CD4-positive, alpha-beta T cell treated with Interleukin-10 for 1 hour (primary cell): ENCODE results near the gene PLTP.
"Not testable (repeated sequence)": the region's sequence is repeated elsewhere in the genome, so short reads cannot be mapped to it uniquely, and the experiment has no call there.

Experiments used
- DNase-seq: peaks from one replicate; pipeline ENCODE4 v3.0.0-alpha.2; 2020

The PLTP gene, protein sequence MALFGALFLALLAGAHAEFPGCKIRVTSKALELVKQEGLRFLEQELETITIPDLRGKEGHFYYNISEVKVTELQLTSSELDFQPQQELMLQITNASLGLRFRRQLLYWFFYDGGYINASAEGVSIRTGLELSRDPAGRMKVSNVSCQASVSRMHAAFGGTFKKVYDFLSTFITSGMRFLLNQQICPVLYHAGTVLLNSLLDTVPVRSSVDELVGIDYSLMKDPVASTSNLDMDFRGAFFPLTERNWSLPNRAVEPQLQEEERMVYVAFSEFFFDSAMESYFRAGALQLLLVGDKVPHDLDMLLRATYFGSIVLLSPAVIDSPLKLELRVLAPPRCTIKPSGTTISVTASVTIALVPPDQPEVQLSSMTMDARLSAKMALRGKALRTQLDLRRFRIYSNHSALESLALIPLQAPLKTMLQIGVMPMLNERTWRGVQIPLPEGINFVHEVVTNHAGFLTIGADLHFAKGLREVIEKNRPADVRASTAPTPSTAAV

DNA sequence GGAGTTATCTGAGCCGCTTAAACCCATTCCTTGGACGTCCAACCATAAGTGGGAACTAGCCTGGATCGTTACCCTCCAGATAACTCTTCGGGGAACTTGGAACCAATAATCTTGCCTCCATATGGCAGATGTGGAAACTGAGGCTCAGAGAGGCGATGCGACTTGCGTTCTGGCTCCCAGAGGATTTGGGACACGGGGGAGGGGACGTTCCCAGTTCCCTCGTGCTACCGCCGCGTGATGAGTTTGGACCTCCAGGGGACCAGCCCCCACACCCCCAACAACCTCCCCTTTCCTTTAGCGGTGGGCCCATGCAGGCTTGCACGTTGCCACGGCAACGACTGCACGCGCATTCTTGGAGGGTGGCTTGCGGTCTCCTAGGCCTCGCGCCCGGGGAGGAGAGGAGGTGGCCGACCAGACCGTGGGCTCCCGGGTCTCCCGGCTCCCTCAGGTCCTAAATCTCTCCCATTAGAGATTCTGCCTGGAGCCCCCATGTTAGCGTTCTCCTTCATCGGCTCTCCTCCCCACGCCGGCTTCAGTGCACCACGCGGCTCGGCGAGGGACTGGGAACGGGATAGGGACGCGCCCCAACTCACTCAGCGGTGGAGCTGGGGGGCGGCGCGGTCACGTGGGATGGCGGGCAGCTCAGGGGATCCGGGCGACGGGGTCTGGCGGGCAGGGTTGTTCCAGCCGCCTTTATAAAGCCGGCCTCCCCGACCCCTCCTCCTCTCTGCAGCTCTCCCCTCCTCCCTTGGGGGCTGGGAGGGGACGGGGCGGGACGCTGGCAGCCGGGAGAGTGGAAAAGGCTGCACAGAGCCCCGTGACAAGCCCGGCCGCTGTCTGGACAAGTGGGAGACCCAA, at the start of gene PLTP:
PLTP (minus strand) TSS at position 670 of the 858 bp plus-strand sequence. CDS start 703 bp downstream, outside the sequence.
- peak; percentile 41 for DNase-seq

DNA sequence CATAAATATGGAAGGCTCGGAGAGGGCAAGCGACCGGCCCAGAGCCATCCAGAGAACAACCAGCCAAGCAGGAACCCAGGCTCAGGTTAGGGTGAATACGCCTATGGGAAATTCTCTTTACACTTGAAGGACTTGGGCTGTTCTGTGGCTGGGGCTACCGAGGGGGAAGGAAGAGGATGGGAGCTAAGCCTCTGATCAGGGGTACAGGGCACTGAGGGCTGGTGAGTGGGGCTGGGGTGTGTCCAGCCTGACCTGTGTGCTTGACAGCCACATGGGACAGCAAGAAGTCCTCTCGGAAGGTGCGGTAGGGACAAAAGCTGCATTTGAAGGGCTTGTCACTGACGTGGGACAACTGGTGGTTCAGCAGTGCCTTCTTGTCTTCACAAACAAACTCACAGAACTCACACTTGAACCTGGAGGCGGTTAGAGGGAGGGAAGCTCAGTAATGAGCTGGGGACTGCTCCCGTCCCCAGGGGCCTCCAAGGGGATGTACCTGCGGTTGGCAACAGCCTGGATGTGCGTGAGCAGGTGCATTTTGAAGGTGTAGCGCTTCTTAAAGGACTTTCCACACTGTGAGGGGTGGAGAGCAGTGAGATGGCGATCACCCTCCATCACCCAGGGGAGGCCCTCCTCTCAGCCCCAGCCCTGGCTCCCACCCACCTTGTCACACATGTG, 48.1 kb upstream of the PLTP start:
- no peak for DNase-seq

DNA sequence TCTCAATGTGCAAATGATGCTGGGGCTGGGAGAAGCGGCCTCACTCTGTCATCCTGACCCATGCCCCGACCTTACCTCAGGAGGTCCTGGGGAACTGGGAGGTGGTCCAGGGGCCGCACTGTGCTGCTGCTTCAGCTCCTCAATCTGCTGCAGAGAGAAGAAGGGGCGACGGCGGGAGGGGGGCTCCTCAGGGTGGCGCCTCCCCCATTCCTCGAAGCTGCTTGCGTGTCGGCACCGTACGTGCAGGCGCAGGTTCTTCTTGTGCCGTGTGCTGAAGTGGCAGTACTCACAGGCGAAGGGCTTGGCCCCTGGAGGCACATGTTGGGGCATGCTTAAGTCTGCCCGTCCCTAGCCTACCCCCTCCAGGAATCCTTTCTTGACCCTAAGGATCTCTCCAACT, 47.2 kb upstream of the PLTP start:
- no peak for DNase-seq

DNA sequence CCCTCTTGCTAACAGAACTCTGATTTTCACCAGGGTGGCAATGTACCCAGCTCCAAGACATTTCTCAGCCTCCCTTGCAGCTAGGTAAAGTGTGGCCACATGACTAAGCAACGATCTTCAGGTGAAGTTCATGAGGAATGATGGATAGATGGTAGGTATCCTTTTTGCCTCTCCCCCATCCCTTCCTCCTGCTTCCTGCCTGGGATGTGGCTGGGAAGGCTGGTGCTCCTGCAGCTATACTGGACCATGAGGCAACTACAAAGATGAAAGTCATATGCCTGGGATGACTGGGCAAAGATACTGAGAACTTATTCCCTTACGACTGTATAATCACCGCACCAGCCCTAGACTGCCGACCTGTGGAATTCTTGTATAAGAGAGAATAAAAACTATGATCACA, 46.6 kb upstream of the PLTP start:
- no peak for DNase-seq

DNA sequence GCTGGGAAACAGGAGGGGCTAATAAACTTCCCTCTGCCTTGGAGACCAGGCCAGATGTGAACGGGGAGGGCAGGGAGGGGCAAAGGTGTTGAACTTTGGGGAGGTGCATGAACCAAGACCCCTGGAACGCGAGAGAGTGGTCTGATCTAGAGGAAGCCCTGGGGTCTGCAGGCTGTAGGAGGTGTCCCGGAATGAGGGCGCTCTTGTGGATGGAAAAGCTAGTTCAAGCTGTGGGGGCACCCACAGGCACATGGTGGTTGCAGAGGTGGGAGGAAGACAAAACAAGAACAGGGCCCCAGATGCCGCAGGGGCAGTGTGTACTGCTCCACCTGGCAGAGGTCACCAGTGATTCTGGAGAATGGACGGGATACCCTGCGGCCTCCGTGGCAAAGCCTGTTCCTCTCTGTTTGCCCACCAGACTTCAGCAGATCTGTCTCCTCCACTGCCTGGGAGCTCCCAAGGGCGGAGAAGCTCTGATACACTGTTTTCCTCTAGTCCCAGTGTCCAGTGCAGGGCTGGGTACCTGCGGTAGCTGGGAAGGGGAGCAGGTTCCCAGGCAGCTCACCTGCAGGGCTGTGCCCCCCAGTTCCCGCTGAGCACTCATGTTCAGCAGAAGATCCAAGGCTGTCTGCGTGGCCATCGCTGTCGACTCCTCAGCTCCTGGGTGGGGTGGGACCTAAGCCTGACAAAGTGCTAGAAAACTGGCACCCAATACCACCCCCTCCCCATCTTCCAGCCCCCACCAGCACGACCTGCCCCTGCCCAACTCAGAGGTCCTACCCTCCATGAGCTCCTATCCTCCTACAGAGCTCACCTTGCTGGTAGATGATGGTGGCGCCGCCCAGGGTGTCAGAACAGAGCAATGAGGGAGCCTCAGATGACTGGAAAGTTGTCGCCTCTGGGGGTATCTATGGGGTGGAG, 45.3 kb upstream of the PLTP start:
- no peak for DNase-seq

DNA sequence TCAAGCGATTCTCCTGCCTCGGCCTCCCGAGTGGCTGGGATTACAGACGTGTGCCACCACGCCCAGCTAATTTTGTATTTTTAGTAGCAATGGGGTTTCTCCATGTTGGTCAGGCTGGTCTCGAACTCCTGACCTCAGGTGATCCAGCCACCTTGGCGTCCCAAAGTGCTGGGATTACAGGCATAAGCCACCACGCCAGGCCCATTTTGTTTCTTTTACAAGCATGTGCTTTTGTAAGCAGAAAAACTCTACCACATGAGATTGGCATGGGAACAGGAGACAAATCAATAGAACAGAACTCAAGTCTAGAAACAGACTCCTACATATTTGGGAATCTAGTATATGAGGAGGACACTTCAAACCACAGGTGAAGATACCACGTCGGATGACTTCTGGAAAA, 44.4 kb upstream of the PLTP start:
- DNase-seq = not testable (repeated sequence)

DNA sequence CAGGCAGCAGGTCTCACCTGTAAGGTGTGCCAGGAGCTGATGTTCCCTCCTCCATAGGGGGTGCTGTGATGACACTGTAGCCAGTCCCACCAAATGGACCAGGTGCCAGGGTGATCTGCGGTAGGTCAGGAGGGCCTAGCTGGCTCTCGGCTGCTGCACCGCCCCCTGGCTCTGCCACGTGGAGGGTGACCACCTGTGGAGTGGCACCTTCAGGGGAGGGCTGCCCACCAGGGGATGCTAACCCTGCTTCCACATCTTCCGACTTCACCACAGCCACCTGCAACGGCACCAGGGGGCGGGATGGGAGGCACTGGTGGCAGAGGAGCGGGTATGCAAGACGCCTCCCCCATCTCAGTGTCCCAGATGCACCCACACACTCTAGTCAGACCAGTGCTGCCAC, 41.7 kb upstream of the PLTP start:
- no peak for DNase-seq

DNA sequence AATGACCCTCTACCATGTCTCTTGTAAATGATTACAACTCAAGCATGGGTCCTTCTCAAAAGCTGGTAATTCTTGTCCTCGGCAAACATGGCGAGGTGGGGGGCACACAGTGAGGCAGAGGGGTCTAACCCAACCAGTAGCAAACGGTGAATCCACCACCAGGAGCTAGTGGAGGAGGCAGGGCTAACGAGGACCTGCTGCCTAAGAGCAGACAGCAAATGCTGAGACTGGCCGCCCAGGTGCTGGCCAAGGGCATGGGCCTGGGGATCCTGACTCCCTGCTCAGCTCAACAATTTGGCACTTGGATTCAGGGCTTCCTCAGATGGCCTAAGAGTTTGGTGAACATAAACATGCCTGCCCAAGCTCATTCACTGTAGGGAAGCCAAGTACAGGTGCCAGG, 40.9 kb upstream of the PLTP start:
- DNase-seq = no peak

DNA sequence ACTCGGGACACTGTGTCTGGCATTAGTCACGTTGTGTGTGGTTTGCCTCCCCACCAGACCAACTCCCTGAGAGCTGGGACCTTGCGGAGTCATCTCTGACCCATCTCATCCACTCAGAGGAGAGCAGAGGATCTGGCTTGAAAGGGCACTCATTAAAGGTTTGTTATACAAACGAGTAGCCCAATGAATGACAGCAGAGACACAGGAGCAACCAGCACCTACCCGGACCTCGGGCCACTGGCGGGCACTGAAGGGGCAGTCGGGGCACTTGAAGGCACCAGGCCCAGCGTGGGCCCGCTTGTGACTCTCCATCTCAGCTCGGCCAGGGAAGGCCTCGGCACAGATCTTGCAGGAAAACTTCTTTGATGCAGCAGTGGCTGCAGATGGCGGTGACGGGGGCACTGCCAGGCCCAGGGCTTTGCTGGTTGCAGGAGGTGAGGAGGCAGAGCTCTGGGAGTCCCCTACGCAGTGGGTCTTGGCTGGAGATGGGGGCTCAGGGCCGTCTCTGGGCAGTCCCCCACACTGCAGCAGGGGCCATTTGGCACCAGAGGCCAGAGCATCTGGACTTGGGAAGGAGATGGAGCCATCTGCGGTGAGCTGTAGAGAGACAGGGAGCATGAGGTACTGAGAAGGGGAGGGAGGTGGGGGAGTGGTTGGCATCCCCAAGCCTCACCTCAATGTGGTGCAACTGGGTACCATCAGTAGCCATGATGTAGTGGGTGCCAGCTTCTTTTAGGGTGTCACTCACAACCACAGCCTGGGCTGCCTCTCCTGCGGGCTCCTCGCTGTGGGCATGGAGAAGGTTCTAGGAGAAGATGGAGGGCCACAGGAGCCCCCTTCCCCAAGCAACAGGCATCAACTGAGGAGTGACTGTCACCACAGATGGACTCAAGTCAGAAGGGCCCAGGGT, 40.2 kb upstream of the PLTP start:
- no peak for DNase-seq

DNA sequence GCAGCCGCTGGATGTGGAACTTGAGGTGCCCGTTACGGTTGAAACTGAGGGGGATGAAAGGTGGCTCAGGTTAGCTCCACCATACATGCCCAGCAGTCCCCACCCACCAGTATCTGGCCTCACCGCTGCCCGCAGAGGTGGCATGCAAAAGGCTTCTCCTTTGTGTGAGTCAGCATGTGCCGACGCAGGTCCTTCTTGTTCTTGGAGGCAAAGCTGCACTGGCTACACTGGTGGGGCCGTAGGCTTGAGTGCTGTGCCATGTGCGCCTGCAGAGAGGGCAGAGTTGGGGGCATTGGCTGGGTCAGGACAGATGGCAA, 38.3 kb upstream of the PLTP start:
- DNase-seq = no peak

DNA sequence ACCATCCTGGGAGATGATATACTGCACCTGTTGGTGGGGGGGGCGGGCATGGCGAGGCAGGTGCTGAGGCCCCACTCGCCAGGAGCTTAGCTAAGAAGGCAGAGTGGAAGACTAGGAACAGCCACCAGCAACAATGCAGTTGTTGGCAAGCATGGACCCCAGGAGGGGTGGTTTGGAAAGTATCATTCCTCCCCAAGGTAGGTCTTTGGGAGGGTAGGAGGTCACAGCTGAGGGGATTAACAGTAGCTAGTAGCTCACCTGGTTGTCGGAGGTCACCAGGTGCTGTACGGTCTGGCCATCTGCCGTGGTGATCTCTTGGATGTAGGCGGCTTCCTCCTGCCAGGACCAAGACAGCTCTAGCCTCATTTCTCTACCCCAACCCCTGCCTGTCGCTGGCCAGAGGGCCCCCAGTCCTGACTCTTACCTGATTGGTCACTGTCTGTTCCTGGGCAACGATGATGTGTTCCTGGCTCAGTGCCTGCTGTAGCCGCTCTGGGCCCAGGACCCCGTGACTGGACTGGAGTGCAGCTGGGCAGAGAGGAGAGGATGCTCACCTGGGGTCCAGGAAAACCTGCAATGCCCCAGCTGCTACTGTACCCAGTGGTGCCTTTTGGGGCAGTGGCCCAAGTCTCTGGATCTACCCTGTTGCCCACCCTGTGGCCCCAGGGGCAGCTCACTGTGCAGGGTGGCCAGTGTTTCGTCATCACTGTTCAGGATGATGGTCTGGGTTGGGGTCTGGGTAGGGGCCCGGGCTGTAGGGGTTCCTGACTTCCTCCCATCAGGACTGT, 37.8 kb upstream of the PLTP start:
- DNase-seq = no peak

DNA sequence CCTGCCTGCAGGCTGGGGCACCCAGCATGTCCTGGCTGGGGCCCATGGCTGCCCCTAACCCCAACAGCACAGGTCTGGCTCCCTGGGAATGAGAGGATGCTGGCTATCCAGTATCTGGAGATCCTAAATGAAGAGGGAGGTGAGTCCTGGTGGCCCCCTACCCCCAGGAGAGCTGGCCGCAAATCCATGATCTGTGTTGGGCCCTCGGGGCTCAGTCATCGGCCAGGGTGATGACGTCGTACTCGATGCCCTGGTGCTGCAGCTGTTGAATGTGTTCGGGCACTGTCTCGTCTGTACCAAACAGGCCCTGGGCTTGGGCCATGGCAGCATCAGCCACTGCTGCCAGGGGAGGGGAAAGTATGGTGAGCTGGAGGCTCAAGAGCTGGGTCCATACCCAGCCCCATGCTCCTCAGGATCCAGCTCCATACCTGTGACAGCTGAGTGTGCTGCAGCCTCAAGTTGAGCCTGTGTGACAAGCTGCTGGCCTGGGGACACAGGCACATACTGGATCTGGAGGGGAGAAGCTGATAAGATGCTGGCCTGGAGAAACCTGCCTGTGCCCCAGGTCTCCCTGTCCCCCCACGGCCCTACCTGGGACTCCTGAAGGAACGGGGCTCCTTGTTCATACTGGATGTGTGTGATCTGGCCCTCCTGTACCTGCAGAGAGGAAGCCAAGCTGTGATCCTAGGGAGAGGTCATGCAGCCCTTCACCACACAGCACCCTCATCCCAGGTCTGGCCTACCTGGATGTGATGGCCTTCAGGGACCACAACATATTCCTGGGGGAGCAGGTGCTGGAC, 37.0 kb upstream of the PLTP start:
- no peak for DNase-seq

DNA sequence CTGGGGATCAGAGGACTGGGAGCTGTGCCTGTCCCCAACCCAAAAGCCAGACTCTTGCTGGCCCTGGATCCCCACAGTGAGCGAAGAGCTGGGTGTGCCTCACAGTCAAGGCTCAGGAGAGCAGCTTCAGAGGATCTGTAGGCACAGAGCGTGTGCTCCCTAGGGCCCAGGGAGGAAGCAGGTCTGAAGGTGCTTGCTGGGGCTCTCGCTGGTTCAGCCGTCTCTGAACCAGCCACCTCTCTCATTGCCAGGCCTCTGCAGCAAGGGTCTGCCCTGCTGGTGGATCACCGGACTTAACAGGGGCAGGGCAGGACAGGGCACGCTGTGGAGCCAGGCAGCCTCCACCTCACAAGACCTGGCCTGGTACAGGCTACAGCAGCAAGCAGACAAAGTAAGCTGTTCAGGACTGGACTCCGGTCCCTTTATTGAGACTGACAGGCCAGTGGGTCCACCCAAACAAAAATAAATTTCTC, 36.3 kb upstream of the PLTP start:
- no peak for DNase-seq

DNA sequence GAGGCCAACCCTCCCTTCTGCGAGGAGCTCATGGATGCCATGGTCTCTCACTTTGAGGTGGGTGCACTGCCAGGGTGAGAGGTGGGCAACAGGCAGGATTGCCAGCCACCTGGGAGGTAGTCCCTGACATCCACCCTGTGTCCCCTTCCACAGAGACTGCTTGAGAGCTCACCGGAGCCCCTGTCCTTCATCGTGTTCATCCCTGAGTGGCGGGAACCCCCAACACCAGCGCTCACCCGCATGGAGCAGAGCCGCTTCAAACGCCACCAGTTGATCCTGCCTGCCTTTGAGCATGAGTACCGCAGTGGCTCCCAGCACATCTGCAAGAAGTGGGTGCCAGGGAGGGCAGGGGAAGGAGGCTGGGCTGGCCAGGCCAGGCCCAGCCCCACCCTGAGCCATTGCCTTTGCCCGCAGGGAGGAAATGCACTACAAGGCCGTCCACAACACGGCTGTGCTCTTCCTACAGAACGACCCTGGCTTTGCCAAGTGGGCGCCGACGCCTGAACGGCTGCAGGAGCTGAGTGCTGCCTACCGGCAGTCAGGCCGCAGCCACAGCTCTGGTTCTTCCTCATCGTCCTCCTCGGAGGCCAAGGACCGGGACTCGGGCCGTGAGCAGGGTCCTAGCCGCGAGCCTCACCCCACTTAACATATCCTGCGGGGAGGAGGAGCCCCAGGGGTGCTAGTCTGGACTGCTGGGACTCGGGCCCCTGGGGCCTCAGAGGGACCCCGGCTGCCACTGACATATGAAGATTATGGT, 35.3 kb upstream of the PLTP start:
- DNase-seq = no peak

DNA sequence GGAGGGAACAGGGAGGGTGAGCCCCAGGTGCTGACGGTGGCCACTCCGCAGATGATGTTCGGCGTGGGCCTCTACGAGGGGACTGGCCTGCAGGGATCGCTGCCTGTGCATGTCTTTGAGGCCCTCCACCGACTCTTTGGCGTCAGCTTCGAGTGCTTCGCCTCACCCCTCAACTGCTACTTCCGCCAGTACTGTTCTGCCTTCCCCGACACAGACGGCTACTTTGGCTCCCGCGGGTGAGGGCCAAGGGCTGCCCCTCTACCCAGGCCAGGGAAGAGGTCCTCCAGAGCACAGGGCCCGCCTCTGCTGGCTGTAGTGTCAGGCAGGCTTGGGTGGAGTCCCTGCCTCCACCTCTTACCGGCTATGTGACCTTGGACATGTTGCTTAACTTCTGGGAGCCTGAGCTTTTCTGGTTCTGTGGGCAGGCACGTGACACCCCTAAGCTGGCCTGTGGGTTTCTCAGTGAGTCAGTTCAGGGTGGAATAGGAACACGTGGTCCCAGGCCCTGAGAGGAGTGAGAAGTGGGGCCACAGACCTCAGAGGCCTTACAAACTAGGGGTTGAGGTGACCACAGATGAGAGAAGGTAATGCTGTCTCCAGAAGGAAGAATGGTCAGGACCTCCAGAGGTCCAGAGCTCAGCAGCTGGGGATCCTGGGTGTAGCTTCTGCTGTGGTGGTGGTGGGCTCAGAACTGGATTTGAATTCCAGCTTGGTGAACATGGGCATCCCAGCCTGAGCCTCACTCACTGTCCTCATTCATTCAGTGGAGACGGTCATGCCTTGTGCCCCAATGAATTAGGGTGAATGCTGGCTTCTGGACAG, 34.4 kb upstream of the PLTP start:
- DNase-seq = peak; percentile 53

DNA sequence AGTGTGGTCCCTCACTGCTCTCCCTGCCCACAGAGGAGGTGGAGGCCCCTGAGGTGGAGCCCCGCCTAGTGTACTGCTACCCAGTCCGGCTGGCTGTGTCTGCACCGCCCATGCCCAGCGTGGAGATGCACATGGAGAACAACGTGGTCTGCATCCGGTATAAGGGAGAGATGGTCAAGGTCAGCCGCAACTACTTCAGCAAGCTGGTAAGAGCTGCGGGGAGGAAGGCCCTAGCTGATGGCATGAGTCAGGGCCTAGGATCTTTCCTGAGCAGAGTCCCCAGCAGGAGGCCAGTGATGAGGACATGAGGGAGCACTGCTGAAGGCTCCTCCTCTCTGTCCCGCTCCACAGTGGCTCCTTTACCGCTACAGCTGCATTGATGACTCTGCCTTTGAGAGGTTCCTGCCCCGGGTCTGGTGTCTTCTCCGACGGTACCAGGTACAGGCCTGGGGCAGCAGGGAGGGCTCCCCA, 33.8 kb upstream of the PLTP start:
- no peak for DNase-seq

DNA sequence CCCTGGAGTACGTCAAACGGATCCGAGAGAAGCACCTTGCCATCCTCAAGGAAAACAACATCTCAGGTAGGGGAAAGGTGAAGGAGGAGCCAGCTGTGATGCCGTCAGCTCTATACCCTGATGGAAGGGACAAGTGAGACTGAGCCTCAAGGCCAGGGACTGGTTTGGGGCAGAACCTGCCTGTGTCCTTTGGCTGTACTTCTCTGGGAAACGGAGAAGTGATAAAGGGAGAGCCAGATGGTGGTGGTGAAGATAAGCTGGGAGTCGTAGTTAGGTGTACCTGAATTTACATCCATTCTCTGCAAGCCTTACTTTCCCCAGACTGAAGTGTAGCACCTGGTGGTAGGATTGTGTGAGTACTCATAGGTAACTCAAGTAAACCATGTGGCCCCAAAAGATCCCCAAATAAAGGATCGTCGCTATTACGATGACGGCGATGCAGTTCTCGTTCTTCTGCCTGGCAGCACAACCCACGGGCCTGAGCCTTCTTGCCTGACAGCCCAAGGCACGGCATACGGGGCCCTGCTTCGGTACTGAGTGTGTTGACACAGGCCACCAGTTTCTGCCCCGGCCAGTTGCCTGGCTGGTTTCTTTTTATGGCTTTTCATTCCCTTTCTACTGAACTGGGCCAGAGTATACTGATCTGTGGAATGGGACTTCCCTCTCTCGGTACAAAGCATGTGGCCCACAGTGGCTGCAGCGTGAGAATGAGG, 33.2 kb upstream of the PLTP start:
- no peak for DNase-seq
